ENCODE data around the gene CFDP1. TPM values are rescaled to one million over a fixed set of nuclear protein-coding genes. Genes with fewer than 3 reads are reported as not detected.

Gene CFDP1
- polyA plus RNA-seq, 3 donors: 12.9 to 23.2 (median 19.0) TPM

DNA sequence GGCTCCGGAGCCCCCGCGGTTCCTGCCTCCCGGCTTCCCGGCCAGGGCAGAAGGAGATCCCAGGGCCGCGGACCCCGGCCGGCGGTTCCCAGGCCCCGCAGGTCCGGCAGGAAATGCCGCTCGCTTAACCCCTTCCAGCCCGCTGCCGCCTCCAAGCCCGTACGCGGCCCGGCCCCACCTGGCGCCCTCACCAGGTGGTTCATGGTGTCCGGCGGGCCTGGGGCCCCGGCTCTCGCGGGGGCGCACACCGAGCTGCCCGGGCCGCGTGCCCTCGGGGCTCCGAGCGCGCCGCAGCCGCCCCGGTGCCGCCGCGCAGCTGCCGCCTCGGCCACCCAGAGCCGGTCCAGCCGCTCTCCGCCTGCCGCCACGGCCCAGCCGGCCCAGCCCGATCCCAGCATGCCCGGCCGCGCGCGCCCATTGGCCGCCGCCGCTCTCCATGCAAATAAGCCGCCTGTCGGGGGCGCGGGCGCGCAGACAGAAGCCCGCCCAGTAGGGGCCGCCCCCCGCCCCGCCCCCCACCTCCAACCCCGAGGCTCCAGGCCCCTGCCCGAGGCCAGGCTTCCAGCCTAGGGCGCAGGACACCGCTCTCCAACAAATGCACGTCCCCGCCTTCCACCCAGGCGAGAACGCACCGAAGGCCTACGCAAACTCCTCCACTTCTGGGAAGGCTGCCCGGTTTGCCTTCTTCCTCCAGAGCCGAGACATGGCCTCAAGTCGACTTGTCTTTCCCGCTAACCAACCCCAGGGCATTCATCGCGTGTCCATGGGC is 181.8 kb downstream of the CFDP1 start, which contains the start of gene BCAR1:
Gene BCAR1 (minus strand): TSS at position 345 of the 769 bp plus-strand sequence. CDS start 142 bp downstream, at position 203.
- H3K36me3 Mint-ChIP-seq: peaks cover 0 to 1% of the 10 kb centered on the region in 2 donors
- DNase-seq: no peak
- H3K27ac Mint-ChIP-seq: no peak within 1 kb of the TSS
- peaks cover 0 to 11% (median 2%) of the 10 kb centered on the region in 7 donors for H3K9me3 Mint-ChIP-seq
- TF ChIP-seq, protein P1, sequence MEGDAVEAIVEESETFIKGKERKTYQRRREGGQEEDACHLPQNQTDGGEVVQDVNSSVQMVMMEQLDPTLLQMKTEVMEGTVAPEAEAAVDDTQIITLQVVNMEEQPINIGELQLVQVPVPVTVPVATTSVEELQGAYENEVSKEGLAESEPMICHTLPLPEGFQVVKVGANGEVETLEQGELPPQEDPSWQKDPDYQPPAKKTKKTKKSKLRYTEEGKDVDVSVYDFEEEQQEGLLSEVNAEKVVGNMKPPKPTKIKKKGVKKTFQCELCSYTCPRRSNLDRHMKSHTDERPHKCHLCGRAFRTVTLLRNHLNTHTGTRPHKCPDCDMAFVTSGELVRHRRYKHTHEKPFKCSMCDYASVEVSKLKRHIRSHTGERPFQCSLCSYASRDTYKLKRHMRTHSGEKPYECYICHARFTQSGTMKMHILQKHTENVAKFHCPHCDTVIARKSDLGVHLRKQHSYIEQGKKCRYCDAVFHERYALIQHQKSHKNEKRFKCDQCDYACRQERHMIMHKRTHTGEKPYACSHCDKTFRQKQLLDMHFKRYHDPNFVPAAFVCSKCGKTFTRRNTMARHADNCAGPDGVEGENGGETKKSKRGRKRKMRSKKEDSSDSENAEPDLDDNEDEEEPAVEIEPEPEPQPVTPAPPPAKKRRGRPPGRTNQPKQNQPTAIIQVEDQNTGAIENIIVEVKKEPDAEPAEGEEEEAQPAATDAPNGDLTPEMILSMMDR (IDR thresholded peaks at IDR 0.05): no peak
- intact Hi-C loops (cut with micrococcal nuclease): no loop called here
- H3K27ac ChIP-seq (ENCODE audit: low read depth in 1 of 2, low read length in 2 of 2): no peak within 1 kb of the TSS
- H3K4me1 Mint-ChIP-seq: peaks cover 2% of the 10 kb centered on the region
- H3K4me3 Mint-ChIP-seq: peak within 1 kb of the TSS in 1 of 2 donors; percentile 80
- no peak within 1 kb of the TSS for H3K9ac ChIP-seq (ENCODE audit: insufficient read depth, low read length, poor library complexity, severe bottlenecking)
- WGBS (ENCODE audit: insufficient coverage): 1% methylated on average over 67 of the region's 84 CpGs
- no peaks in the 10 kb centered on the region for H4K20me1 ChIP-seq (ENCODE audit: insufficient read depth, low read length)
- no peak within 1 kb of the TSS for H3K4me2 ChIP-seq (replicated peaks; ENCODE audit: extremely low read depth, low read length, poor library complexity, severe bottlenecking)
- H3K4me1 ChIP-seq (ENCODE audit: control insufficient read depth in 1 of 2, insufficient read depth in 2 of 2, low read length in 2 of 2): no peaks in the 10 kb centered on the region
- H3K27me3 Mint-ChIP-seq (ENCODE audit: low read depth in 3 of 3): peaks cover 87 to 99% (median 92%) of the 10 kb centered on the region in 3 donors
- H3K4me3 ChIP-seq (replicated peaks in 1 of 3; ENCODE audit: low read depth in 2 of 3, low read length in 3 of 3): no peak within 1 kb of the TSS
- H3K27me3 ChIP-seq (ENCODE audit: control insufficient read depth in 2 of 2, insufficient read depth in 2 of 2, low read length in 2 of 2): peaks cover 11 to 91% of the 10 kb centered on the region in 2 donors
- H3K36me3 ChIP-seq (replicated peaks in 1 of 2; ENCODE audit: control insufficient read depth in 1 of 2, insufficient read depth in 2 of 2, low read length in 2 of 2): no peaks in the 10 kb centered on the region
- no peak within 1 kb of the TSS for H2AFZ ChIP-seq (ENCODE audit: insufficient read depth, low read depth, low read length, poor library complexity, severe bottlenecking)
- H3K9me3 ChIP-seq (replicated peaks in 1 of 2; ENCODE audit: control insufficient read depth in 1 of 2, insufficient read depth in 1 of 2, low read length in 2 of 2): peaks cover 0 to 14% of the 10 kb centered on the region in 2 donors
- no peaks in the 10 kb centered on the region for H3K79me2 ChIP-seq (ENCODE audit: insufficient read depth, low read length)

DNA sequence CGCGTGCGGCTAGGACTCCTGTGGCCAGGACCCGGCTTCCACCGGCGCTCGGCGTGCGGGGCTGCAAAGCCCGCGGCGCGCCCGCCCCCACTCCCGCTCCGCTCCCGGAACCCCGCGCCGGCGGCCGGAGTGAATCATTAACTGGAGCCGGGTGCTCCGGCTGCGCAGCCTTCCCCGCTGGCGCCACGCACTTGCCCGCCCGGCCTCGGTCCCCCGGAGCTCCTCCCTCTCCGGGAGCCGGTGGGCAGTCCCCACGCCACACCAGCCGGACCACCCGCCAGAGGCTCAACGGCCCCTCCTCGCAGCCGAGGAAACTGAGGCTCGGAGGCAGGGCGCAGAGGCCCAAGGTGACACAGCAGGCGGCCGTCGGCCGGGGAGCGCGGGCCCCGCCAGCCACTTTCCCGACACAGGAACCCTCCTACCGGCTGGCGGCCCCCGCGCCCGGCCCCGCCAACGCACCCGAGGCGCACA is 182.5 kb downstream of the CFDP1 start:
- H3K9ac ChIP-seq (ENCODE audit: insufficient read depth, low read length, poor library complexity, severe bottlenecking): no peak overlapping the region

More for the DNA sequence above, 182.5 kb downstream of the CFDP1 start:
- H2AFZ ChIP-seq (ENCODE audit: insufficient read depth, low read depth, low read length, poor library complexity, severe bottlenecking): no peak overlapping the region
- H3K4me1 Mint-ChIP-seq: peaks cover 2% of the 10 kb centered on the region
- H3K36me3 Mint-ChIP-seq: peaks cover 0 to 1% of the 10 kb centered on the region in 2 donors
- peaks cover 0 to 11% (median 2%) of the 10 kb centered on the region in 7 donors for H3K9me3 Mint-ChIP-seq
- H3K79me2 ChIP-seq (ENCODE audit: insufficient read depth, low read length): no peaks in the 10 kb centered on the region
- H3K4me3 Mint-ChIP-seq: peak overlapping the region in 1 of 2 donors; percentile 80
- WGBS (ENCODE audit: insufficient coverage): under 1% methylated on average over 59 of the region's 59 CpGs
- peaks cover 0 to 14% of the 10 kb centered on the region in 2 donors for H3K9me3 ChIP-seq (replicated peaks in 1 of 2; ENCODE audit: control insufficient read depth in 1 of 2, insufficient read depth in 1 of 2, low read length in 2 of 2)
- no peaks in the 10 kb centered on the region for H3K4me1 ChIP-seq (ENCODE audit: control insufficient read depth in 1 of 2, insufficient read depth in 2 of 2, low read length in 2 of 2)
- no peak overlapping the region for H3K27ac ChIP-seq (ENCODE audit: low read depth in 1 of 2, low read length in 2 of 2)
- no peak overlapping the region for H3K27ac Mint-ChIP-seq
- intact Hi-C loops (cut with micrococcal nuclease): no loop called here
- peaks cover 88 to 99% (median 92%) of the 10 kb centered on the region in 3 donors for H3K27me3 Mint-ChIP-seq (ENCODE audit: low read depth in 3 of 3)
- no peak for DNase-seq
- no peaks in the 10 kb centered on the region for H3K36me3 ChIP-seq (replicated peaks in 1 of 2; ENCODE audit: control insufficient read depth in 1 of 2, insufficient read depth in 2 of 2, low read length in 2 of 2)
- no peaks in the 10 kb centered on the region for H4K20me1 ChIP-seq (ENCODE audit: insufficient read depth, low read length)
- H3K4me2 ChIP-seq (replicated peaks; ENCODE audit: extremely low read depth, low read length, poor library complexity, severe bottlenecking): no peak overlapping the region
- TF ChIP-seq, protein P1 (IDR thresholded peaks at IDR 0.05): no peak
- no peak overlapping the region for H3K4me3 ChIP-seq (replicated peaks in 1 of 3; ENCODE audit: low read depth in 2 of 3, low read length in 3 of 3)
- H3K27me3 ChIP-seq (ENCODE audit: control insufficient read depth in 2 of 2, insufficient read depth in 2 of 2, low read length in 2 of 2): peaks cover 11 to 91% of the 10 kb centered on the region in 2 donors

Measured in CD14-positive monocyte (primary cell).